ENCODE data around the gene IGSF23.

The IGSF23 gene

DNA sequence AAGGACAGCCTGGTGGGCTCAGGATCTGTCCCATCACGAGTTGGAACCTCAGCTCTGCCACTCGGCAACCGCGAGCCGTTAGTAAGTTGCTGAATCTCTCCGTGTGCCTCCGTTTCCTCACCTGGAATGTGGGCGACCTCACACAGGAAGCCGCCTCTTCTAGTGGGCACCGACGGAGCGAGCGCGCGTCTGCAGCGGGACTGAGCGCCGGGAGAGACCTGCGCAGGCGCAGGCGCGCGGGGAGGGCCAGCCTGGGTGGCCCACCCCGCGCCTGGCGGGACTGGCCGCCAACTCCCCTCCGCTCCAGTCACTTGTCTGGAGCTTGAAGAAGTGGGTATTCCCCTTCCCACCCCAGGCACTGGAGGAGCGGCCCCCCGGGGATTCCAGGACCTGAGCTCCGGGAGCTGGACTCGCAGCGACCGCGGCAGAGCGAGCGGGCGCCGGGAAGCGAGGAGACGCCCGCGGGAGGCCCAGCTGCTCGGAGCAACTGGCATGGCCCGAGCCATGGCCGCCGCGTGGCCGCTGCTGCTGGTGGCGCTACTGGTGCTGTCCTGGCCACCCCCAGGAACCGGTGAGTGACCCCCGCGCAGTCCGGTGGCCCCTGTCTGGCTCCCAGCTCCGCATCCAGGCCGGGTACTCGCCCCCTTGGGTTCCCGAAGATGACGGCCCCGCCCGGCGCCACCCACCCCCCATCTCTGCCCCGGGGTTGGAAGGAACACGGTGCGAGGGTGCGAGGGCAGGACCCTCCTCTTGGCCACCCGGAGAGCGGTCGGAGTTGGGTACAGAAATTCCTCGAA is 30.4 kb downstream of the IGSF23 start, which contains the start of gene PVR:
PVR (plus strand) TSS at position 306 of the 797 bp plus-strand sequence; CDS start at position 493, 187 bp downstream.
- peak; percentile 74 for DNase-seq

DNA sequence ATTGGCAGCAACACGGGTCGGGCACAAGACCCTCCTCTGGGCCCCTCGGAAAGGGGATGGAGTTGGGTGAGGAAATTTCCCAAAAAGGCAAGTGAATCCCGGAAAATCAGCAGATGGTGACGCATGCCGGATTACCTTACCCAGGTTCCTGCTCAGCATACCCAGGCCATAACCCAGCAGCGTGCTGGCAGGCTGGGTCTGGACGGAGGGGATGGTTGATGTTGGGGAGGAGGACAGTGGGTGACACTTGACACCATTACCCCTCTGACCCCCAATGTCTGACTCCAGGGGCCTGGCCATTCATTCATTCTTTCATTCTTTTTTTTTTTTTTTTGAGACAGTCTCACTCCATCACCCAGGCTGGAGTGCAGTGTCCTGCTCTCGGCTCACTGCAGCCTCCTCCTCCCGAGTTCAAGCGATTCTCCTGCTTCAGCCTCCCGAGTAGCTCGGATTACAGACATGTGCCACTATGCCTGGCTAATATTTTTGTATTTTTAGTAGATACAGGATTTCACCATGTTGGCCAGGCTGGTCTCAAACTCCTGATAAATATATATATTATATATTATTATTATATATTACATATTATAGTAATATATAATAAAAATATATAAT is 31.1 kb downstream of the IGSF23 start:
- peak; percentile 49 for DNase-seq

DNA sequence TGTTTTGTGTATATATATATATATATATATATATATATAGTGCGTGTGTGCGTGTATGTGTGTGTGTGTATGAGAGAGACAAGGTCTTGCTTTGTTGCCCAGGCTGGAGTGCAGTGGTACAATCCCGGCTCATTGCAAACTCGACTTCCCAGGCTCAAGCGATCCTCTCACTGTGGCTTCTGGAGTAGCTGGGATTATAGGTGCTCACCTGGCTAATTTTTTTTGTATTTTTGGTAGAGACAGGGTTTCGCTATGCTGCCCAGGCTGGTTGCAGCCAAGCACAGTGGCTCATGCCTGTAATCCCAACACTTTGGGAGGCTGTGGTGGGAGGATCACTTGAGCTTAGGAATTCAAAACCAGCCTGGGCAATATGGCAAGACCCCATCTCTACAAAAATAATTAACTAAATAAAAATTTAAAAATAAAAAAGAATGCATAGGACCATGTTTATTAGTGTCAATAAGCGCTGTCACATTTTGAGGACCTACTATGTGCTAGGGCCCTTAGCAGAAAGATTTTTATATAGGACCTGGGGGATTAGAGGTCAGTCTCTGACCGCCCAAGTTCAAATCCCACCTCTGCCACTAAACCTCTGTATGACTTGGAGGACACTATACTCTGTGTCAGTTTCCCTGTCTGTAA is 32.2 kb downstream of the IGSF23 start:
- no peak for DNase-seq

DNA sequence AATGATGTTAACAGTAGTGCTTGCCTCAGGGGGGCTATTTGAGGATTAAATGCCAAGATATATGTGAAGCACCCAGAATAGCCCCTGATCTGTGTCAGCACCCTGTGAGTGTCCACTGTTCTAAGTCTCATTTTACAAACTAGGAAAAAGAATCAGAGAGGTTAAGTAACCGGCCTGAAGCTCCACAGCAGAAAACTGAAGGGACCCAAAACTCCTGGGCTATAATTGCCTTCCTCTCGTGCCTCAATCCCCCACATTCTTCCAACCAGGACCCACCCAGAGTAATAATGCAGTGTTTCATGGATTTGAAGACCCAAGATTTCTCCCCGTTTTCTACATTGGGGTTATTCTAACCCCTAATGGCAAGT is 32.7 kb downstream of the IGSF23 start:
- DNase-seq, result no peak

DNA sequence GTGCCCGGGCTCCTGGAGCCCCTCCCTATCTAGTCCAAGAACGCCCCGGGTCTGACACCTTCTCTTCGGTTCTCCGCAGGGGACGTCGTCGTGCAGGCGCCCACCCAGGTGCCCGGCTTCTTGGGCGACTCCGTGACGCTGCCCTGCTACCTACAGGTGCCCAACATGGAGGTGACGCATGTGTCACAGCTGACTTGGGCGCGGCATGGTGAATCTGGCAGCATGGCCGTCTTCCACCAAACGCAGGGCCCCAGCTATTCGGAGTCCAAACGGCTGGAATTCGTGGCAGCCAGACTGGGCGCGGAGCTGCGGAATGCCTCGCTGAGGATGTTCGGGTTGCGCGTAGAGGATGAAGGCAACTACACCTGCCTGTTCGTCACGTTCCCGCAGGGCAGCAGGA is 33.8 kb downstream of the IGSF23 start:
- no peak for DNase-seq

DNA sequence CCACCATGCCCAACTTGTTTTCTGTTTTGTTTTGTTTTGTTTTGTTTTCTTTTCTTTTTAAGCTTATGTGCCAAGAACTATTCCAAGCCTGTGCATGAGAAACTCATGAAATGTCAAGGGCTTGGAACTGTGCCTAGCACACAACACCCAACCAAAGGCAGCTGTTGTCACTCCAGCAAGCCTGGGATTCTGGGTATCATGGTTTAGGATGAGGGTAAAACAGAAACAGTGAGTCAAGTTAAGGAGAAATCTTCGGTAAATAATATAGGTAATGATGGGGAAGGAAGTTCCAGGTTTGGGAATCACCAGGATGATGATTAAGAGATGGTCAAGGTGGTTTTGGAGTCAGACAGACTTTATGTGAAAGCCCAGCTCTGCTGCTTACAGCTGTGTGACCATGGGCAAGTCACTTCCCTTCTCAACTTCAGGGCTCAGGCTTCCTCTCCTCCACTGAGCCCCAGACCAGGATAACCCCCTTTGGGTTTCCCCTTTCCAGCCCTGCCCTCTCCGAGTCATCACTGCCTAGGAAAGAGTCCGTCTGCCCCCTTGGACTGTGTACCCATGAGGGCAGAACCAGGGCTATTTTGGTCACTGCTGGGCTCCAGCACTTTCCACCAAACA is 35.4 kb downstream of the IGSF23 start:
- DNase-seq, result no peak

DNA sequence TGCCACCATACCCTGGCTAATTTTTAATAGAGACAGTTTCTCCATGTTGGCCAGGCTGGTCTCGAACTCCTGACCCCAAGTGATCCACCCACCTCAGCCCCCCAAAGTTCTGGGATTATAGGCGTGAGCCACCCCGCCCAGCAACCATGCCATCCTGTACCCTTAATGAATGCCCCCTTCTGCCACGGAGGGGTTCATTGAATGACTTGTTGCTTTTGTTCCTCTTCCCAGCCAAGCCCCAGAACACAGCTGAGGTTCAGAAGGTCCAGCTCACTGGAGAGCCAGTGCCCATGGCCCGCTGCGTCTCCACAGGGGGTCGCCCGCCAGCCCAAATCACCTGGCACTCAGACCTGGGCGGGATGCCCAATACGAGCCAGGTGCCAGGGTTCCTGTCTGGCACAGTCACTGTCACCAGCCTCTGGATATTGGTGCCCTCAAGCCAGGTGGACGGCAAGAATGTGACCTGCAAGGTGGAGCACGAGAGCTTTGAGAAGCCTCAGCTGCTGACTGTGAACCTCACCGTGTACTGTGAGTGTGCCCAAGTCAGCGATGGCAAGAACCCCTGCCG is 36.3 kb downstream of the IGSF23 start:
- DNase-seq, result no peak

DNA sequence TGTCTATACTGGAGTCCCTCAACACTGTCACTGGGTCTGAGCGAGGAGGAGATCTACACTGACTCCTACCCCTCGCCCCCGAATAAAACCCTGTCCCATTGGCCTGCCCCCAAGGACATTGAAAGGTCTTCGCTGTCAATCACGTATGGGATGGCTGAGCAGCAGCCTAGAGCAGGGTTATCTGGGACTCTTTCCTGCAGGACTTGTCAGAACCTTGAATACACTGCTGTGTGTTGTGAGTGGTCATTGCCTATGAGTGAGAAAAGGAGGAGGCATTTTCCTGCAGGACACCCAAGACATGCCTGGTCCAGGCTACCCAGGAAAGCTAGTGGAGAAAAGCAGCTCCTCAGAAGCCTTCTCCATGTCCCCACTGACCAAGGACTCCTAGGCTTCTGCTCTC is 40.0 kb downstream of the IGSF23 start:
- no peak for DNase-seq

DNA sequence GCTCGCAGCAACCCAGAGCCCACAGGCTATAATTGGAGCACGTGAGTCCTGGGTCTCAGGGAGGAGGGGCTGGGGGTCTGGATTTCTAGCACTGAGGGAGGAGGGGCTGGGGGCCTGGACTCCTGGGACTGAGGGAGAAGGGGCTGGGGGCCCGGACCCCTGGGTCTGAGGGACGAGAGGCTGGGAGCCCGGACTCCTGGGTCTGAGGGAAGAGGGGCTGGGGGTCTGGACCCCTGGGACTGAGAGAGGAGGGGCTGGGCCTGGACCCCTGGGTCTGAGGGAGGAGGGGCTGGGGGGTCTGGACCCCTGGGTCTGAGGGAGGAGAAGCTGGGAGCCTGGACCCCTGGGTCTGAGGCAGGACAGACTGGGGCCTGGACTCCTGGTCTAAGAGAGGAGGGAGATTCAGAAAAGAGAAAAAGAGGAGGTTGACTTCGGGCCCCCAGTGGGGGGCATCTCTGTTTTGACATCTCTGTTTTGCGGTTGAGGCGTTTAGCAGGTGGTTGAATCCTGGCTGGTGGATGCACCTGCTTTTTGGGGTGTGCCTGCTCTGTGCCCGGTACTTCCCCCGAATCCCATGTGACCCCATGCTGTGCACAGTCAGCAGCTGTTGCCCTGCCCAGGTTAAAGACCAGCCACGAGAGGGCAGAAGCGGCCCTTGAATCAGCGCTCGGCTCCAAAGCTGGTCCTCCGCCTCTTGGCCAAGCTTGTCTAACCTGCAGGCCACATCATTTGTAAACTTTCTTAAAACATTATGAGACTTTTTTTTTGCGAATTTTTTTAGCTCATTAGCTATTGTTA is 40.8 kb downstream of the IGSF23 start:
- DNase-seq, result peak; percentile 48

DNA sequence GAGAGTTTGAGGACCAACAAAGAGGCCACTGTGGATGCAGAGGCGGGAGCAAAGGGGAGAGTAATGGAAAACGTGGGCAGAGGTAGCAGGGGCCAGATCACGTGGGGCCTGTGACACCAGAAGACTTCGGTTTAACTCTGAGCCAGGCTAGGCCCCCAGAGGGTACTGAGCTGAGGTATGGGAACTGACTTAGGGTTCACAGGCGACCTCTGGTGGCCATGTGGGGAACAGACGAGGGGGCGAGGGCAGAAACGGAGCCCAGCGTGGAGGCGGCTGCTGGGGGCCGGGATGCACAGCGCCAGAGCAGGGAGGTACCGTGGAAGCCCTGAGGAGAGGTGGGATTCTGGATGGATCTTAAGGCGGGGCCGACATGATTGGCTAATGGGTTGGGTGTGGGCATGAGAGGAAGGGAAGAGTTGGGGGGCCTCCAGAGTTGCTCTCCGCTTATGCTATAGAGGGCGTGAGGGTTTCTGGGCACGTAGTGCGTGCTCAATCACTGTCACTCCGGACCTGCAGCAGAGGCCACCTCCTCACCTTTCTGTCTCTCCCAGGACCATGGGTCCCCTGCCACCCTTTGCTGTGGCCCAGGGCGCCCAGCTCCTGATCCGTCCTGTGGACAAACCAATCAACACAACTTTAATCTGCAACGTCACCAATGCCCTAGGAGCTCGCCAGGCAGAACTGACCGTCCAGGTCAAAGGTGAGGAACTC is 44.0 kb downstream of the IGSF23 start:
- DNase-seq, result no peak

DNA sequence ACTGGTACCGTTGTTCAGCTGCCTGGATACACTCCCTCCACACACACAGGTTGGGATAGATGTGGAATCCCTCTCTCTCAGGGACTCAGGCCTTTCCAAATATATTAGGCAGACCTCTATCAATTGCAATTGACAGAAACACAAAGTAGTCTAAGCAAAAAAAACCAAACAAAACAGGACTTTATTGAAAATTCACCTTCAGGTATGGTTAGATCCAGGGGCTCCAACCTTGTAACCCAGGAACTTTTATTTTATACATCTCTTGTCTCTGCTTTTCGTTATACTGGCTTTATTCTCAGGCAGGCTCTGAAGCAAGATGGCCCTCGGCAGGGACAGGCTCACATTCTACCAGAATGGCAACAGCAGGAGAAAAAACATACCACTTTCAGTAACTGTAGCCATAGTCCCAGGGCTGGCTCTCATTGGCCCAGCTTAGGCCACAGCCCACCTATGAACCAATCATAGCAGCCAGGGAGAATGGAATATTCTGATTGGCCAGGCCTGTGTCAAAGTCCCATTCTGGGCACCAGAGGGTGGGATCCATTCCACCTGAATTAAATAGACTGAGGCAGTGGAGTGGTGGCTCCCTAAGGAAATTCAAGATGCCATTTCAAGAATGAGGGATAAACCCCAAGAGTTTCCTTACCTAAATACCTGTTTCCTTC is 44.8 kb downstream of the IGSF23 start:
- DNase-seq, result no peak

DNA sequence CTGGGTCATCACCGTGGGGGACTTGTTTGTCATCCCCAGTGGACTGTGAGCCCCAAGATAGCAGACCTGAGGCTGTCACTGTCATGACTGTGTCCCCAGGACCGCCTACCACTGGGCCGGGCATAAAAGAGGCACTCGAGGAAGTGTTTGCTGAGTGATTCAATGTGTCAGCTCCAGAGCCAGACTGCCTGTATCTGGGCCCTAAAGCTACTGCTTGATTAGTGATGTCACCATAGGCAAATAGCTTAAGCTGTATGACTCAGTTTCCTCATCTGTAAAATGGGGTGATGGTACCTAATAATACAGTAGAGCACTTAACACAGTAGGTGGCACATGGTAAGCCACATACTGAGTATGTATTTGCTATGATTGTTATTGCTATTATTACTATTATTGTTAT is 46.7 kb downstream of the IGSF23 start:
- DNase-seq, result no peak

DNA sequence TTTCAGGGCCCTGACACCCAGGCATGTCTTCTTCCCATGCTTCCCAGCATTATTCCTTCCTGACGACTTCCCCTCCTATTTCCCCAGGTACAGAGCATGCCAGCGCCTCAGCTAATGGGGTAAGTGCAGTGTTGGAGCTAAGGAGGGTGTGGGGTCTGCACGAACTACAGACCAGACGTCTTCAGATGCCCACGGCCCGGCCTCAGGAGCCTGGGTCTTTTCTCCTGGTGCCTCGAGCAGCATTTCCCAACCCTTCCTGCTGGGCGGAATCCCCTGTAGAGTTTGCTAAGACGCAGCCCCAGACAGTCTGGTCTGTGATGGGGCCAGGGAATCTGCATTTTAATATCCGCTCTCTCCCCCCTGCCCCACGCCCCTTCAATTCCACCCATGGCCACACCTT is 47.8 kb downstream of the IGSF23 start:
- DNase-seq, result no peak

DNA sequence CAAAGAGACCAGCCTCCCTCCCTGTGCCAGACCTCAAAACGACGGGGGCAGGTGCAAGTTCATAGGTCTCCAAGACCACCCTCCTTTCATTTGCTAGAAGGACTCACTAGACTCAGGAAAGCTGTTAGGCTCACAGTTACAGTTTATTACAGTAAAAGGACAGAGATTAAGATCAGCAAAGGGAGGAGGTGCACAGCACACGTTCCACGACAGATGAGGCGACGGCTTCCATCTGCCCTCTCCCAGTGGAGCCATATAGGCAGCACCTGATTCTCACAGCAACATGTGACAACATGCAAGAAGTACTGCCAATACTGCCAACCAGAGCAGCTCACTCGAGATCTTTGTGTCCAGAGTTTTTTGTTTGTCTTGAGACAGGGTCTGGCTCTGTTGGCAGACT is 48.5 kb downstream of the IGSF23 start:
- DNase-seq, result no peak

DNA sequence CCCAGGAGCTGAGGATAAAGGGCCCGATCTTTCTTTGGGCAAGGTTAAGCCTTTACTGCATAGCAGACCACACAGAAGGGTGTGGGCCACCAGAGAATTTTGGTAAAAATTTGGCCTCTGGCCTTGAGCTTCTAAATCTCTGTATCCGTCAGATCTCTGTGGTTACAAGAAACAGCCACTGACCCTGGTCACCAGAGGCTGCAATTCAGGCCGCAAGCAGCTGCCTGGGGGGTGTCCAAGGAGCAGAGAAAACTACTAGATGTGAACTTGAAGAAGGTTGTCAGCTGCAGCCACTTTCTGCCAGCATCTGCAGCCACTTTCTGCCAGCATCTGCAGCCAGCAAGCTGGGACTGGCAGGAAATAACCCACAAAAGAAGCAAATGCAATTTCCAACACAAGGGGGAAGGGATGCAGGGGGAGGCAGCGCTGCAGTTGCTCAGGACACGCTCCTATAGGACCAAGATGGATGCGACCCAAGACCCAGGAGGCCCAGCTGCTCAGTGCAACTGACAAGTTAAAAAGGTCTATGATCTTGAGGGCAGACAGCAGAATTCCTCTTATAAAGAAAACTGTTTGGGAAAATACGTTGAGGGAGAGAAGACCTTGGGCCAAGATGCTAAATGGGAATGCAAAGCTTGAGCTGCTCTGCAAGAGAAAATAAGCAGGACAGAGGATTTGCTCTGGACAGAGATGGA is 49.5 kb downstream of the IGSF23 start:
- DNase-seq, result no peak

DNA sequence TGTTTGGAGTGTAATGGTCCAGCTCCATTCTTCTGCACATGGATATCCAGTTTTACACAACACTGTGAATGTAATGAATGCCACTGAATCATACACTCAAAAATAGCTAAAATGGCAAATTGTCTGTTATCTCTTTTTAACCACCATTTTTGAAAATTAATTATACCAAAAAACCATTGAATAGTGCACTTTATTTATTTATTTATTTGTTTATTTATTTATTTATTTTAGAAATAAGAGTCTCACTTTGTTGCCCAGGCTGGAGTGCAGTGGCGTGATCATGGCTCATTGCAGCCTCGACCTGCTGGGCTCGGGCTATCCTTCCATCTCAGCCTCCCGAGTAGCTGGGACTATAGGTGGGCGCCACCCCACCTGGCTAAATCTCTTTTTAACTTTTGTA is 50.6 kb downstream of the IGSF23 start:
- no peak for DNase-seq

DNA sequence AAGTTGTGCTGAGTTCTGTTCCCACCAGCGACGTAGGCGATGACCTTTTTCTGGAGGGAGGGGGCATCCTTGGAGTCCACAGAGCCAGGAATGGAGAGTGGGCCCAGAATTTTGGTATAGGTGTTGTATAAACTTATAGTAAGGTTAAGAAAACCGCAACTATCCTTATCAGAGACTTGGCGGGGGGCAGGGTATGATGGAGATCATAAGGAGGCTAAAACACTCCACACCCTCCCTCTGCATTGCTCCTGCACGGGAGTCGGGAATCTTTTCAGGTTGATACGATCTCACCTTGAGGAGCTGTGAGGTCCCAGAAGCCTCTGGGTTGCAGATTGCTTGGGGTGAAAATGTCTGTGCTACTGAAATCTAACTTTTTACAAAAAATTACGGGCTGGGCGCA is 51.6 kb downstream of the IGSF23 start:
- no peak for DNase-seq

DNA sequence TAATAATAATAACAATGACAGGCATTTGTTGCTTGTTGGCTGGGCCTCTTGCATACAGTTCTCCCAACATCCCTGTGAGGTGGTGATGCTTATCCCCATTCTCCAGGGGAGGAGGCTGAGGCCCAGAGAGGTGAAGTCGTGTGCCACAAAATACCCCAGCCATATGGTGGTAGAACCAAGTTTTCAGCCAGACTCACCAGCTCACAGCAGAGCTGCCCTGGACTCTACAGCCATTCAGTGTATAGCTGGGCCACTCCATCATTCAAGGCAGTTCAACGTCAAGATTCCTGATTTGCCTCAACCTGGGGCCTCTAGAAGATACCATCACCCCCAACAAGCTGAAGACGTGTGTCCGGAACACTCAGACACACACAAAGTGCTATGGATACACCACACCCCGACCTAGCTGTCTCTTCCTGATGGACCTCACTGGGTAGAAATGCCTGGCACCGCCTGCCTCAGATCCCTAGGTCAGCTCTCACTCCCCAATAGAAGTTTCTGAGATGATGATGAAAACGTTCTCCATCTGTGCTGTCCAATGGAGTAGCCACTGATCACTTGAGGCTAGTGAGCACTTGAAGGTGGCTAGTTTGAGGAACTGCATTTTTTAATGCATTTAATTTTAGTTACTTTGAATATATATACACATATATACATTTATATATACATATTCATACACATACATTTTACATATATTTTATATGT is 53.6 kb downstream of the IGSF23 start:
- DNase-seq, result no peak

DNA sequence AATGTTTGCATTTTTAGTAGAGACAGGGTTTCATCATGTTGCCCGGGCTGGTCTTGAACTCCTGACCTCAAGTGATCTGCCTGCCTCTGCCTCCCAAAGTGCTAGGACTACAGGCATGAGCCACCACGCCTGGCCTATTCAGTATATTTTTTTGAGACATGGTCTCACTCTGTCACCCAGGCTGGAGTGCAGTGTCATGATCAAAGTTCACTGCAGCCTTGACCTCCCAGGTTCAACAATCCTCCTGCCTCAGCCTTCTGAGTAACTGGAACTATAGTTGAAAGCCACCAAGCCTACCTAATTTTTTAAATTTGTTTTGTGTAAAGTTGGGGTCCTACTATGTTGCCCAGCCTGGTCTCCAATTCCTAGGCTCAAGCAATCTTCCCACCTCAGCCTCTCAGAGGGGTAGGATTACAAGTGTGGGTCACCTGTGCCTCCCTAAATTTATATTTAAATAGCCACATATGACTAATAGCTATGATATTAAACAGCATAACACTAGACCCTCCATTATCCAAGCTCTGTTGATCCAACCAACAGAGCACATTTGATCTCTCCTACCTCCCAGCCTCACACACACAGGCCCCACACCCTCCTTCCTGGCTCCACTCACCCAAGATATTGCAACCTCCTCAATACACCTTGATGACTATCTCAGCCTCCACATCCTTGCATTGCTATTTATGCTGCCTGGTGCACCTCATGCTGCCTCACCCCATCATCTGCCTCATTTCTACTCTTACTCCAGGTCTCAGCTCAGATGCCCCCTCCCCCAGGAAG is 55.8 kb downstream of the IGSF23 start:
- DNase-seq, result no peak
